OCI-LY1 (cell line): ENCODE results near the gene MYBPC3.

Source experiments
- CTCF ChIP-seq: fragments of 200-600 bp; sonication (generic), shearing (Covaris generic); IDR thresholded peaks from 2 replicates; pipeline ENCODE4 v1.5.1; 2017; ENCODE audit warnings: mild to moderate bottlenecking, antibody characterized with exemption, low read length, moderate library complexity, mixed read lengths
- EZH2 ChIP-seq: fragments of 200-600 bp; sonication (generic), shearing (Covaris generic); IDR thresholded peaks from 2 replicates; pipeline ENCODE4 v1.8.0; 2017; ENCODE audit warnings: borderline replicate concordance, mixed run types, mild to moderate bottlenecking, antibody characterized with exemption, low read length, moderate library complexity, mixed read lengths

- TF ChIP-seq CTCF (no peak), EZH2 (no peak)
Observed at GRCh38 chr11:47296045-47296444, 56.5 kb downstream of the MYBPC3 start.
